H1 (cell line): Measurements from ENCODE around the gene DCAF6. TPM values are rescaled to one million over a fixed set of nuclear protein-coding genes. Genes with fewer than 3 reads are reported as not detected.

Experiments used
- CTCF ChIA-PET: fragments of 300-600 bp; sonication (Branson Sonifier 250); formaldehyde crosslinking; loops from one replicate; lab custom pipeline; 2021; ENCODE audit not compliant: partially characterized antibody; lab: Charles Lee
- POLR2A ChIA-PET: fragments of 300-600 bp; sonication (Branson Sonifier 250); formaldehyde crosslinking; loops from one replicate; lab custom pipeline; 2021; ENCODE audit warnings: inconsistent platforms; ENCODE audit not compliant: partially characterized antibody; lab: Charles Lee
- DNase-seq, 2 experiments: peaks; one replicate each; pipeline versions ENCODE4 v3.0.0 to v3.0.0-alpha.2; 2010 to 2022; ENCODE audit warnings: low spot score in 2 of 2, low read depth in 1 of 2, mixed read lengths in 1 of 2
- FAIRE-seq: peaks from 2 replicates; lab custom pipeline; 2011; peaks lifted over from hg19 to GRCh38; lab: Jason Lieb, UNC
- H2AFZ ChIP-seq: 2 replicates; pipeline ENCODE4 v1.8.1; 2012; ENCODE audit warnings: low read length, inconsistent platforms
- H2AK5ac ChIP-seq: 2 replicates; pipeline ENCODE4 v1.6.1; 2013; ENCODE audit warnings: low read depth, low read length
- H2BK120ac ChIP-seq: replicated peaks from 2 replicates; pipeline ENCODE3; 2013; ENCODE audit warnings: low read depth, low read length, inconsistent platforms
- H2BK12ac ChIP-seq: 2 replicates; pipeline ENCODE4 v1.6.1; 2013; ENCODE audit warnings: low read depth, low read length
- H2BK15ac ChIP-seq: 2 replicates; pipeline ENCODE4 v1.6.1; 2013; ENCODE audit warnings: low read length
- H2BK20ac ChIP-seq: 2 replicates; pipeline ENCODE4 v1.6.1; 2013; ENCODE audit warnings: low read length
- H2BK5ac ChIP-seq: 2 replicates; pipeline ENCODE4 v1.6.1; 2013; ENCODE audit warnings: low read depth, low read length
- H3K14ac ChIP-seq: 2 replicates; pipeline ENCODE4 v1.6.1; 2013; ENCODE audit warnings: inconsistent platforms; ENCODE audit not compliant: insufficient read length
- H3K18ac ChIP-seq: 2 replicates; pipeline ENCODE4 v1.6.1; 2013; ENCODE audit warnings: low read length; ENCODE audit errors: extremely low read depth
- H3K23ac ChIP-seq: 2 replicates; pipeline ENCODE4 v1.6.1; 2013; ENCODE audit warnings: inconsistent platforms; ENCODE audit not compliant: insufficient read length
- H3K23me2 ChIP-seq: 2 replicates; pipeline ENCODE4 v1.6.1; 2013; ENCODE audit warnings: low read depth, low read length
- H3K27ac ChIP-seq: 2 replicates; pipeline ENCODE4 v1.6.1; 2011; ENCODE audit warnings: low read depth, low read length, inconsistent platforms
- H3K27me3 ChIP-seq, 4 experiments: replicated peaks in 1 of 4; 1 replicate in 1 of 4; 2 replicates in 3 of 4; pipeline versions ENCODE4 v1.6.1 to v1.8.1; 2011 to 2013; ENCODE audit warnings: low read length in 3 of 4, mild to moderate bottlenecking in 3 of 4, inconsistent platforms in 2 of 4, mixed read lengths in 2 of 4, moderate library complexity in 1 of 4; ENCODE audit not compliant: control insufficient read depth in 3 of 4, insufficient read depth in 3 of 4; ENCODE audit errors: extremely low read depth in 1 of 4
- H3K36me3 ChIP-seq, 4 experiments: 2 replicates each; pipeline versions ENCODE4 v1.6.1 to v1.8.1; 2011 to 2013; ENCODE audit warnings: mild to moderate bottlenecking in 4 of 4, low read length in 3 of 4, moderate library complexity in 2 of 4, control low read depth in 1 of 4, inconsistent platforms in 1 of 4; ENCODE audit not compliant: insufficient read depth in 4 of 4, control insufficient read depth in 2 of 4
- H3K4ac ChIP-seq: replicated peaks from 2 replicates; pipeline ENCODE3; 2013; ENCODE audit warnings: low read length, low read depth, mixed read lengths, inconsistent platforms; ENCODE audit not compliant: insufficient read length
- H3K4me1 ChIP-seq, 4 experiments: replicated peaks in 1 of 4; 1 replicate in 1 of 4; 2 replicates in 3 of 4; pipeline versions ENCODE4 v1.6.1 to v1.8.1; 2011 to 2013; ENCODE audit warnings: low read length in 3 of 4, inconsistent platforms in 2 of 4, mixed read lengths in 1 of 4; ENCODE audit not compliant: insufficient read depth in 4 of 4, control insufficient read depth in 3 of 4
- H3K4me2 ChIP-seq, 2 experiments: 2 replicates each; pipeline versions ENCODE4 v1.6.1 to v1.8.1; 2011 to 2013; ENCODE audit warnings: low read depth in 2 of 2, low read length in 2 of 2, control low read depth in 1 of 2, inconsistent platforms in 1 of 2, mild to moderate bottlenecking in 1 of 2; ENCODE audit not compliant: insufficient read depth in 1 of 2
- H3K4me3 ChIP-seq, 4 experiments: fragments of 200-600, 300-600 bp in 1 of 4; sonication (generic), shearing (Covaris generic), sonication (Bioruptor Twin) in 1 of 4; 2 replicates each; pipeline versions ENCODE4 v1.5.1 to v1.8.1; 2011 to 2016; ENCODE audit warnings: low read length in 4 of 4, low read depth in 3 of 4, control low read depth in 2 of 4, inconsistent platforms in 2 of 4, mild to moderate bottlenecking in 2 of 4, mixed read lengths in 1 of 4, moderate library complexity in 1 of 4; ENCODE audit not compliant: insufficient read depth in 2 of 4; ENCODE audit errors: extremely low read depth in 1 of 4
- H3K56ac ChIP-seq: replicated peaks from 2 replicates; pipeline ENCODE3; 2013; ENCODE audit warnings: low read depth, mild to moderate bottlenecking, mixed read lengths, low read length, inconsistent platforms; ENCODE audit not compliant: insufficient read length
- H3K79me1 ChIP-seq: 2 replicates; pipeline ENCODE4 v1.6.1; 2013; ENCODE audit warnings: low read depth, low read length, control low read depth
- H3K79me2 ChIP-seq, 2 experiments: 2 replicates each; pipeline versions ENCODE4 v1.6.1 to v1.8.1; 2012 to 2013; ENCODE audit warnings: low read length in 2 of 2, mild to moderate bottlenecking in 2 of 2, inconsistent platforms in 1 of 2; ENCODE audit not compliant: insufficient read depth in 2 of 2, control insufficient read depth in 1 of 2
- H3K9ac ChIP-seq, 4 experiments: replicated peaks in 1 of 4; 1 replicate in 1 of 4; 2 replicates in 3 of 4; pipeline versions ENCODE4 v1.6.1 to v1.8.1; 2011 to 2013; ENCODE audit warnings: low read depth in 3 of 4, low read length in 3 of 4, control low read depth in 2 of 4, mild to moderate bottlenecking in 2 of 4, moderate library complexity in 2 of 4, inconsistent platforms in 1 of 4; ENCODE audit errors: extremely low read depth in 1 of 4
- H3K9me3 ChIP-seq, 2 experiments: 2 replicates each; pipeline versions ENCODE4 v1.6.1 to v1.8.1; 2012 to 2013; ENCODE audit warnings: mild to moderate bottlenecking in 2 of 2, moderate library complexity in 2 of 2, control low read depth in 1 of 2, inconsistent platforms in 1 of 2, low read depth in 1 of 2, low read length in 1 of 2, mixed read lengths in 1 of 2; ENCODE audit not compliant: insufficient read depth in 2 of 2
- H4K20me1 ChIP-seq, 2 experiments: replicated peaks in 1 of 2; 2 replicates each; pipeline versions ENCODE3 to v1.8.1; 2011 to 2013; ENCODE audit warnings: inconsistent platforms in 2 of 2, low read length in 2 of 2, mild to moderate bottlenecking in 1 of 2; ENCODE audit not compliant: insufficient read depth in 2 of 2, control insufficient read depth in 1 of 2
- H4K5ac ChIP-seq: 2 replicates; pipeline ENCODE4 v1.6.1; 2013; ENCODE audit warnings: low read length, low read depth, mixed read lengths, inconsistent platforms; ENCODE audit not compliant: insufficient read length
- H4K8ac ChIP-seq: 2 replicates; pipeline ENCODE4 v1.8.0; 2013; ENCODE audit warnings: mild to moderate bottlenecking, moderate library complexity, low read length, inconsistent platforms; ENCODE audit not compliant: insufficient read depth; ENCODE audit errors: extremely low read depth
- H4K91ac ChIP-seq: replicated peaks from 2 replicates; pipeline ENCODE3; 2013; ENCODE audit warnings: low read length, mixed read lengths, inconsistent platforms; ENCODE audit not compliant: insufficient read length
- CBX5 ChIP-seq: fragments of 300-800, 300-1000 bp; sonication (generic); IDR thresholded peaks from 2 replicates; pipeline ENCODE4 v1.7.1; 2016; ENCODE audit warnings: antibody characterized with exemption, low read length, low read depth
- CEBPB ChIP-seq: IDR thresholded peaks from 2 replicates; pipeline ENCODE4 v1.6.1; 2012; ENCODE audit warnings: low read depth, low read length
- CREB1 ChIP-seq: IDR thresholded peaks from 2 replicates; pipeline ENCODE4 v1.6.1; 2012; ENCODE audit warnings: inconsistent platforms
- KDM1A ChIP-seq: fragments of 200-600, 300-600 bp; sonication (generic); IDR thresholded peaks from 2 replicates; pipeline ENCODE4 v1.7.1; 2016; ENCODE audit warnings: mild to moderate bottlenecking, low read length, borderline replicate concordance
- PHF8 ChIP-seq: fragments of 200-600 bp; sonication (generic); conservative IDR thresholded peaks from 2 replicates; pipeline ENCODE4 v1.7.1; 2012; ENCODE audit warnings: low read depth, mild to moderate bottlenecking, inconsistent platforms, low read length, moderate library complexity
- POLR2AphosphoS5 ChIP-seq: IDR thresholded peaks from 2 replicates; pipeline ENCODE4 v1.6.1; 2011; ENCODE audit warnings: low read depth, low read length
- RNF2 ChIP-seq: fragments of 200-900, 300-1000 bp; sonication (generic); IDR thresholded peaks from 2 replicates; pipeline ENCODE4 v1.7.1; 2016; ENCODE audit warnings: borderline replicate concordance, low read depth, mild to moderate bottlenecking, antibody characterized with exemption, low read length; ENCODE audit not compliant: poor library complexity, severe bottlenecking; ENCODE audit errors: missing control alignments
- SP1 ChIP-seq: IDR thresholded peaks from 2 replicates; pipeline ENCODE4 v1.6.1; 2011; ENCODE audit warnings: low read depth, low read length
- SUZ12 ChIP-seq: fragments of 200-600 bp; sonication (generic); IDR thresholded peaks from 2 replicates; pipeline ENCODE4 v1.6.1; 2012; ENCODE audit warnings: mild to moderate bottlenecking, inconsistent platforms, low read length, moderate library complexity, mixed read lengths
- TCF12 ChIP-seq: IDR thresholded peaks from 2 replicates; pipeline ENCODE4 v1.6.1; 2011; ENCODE audit warnings: low read depth, mild to moderate bottlenecking, low read length
- WGBS, 2 experiments: shearing (Covaris generic) in 1 of 2; methylation state at CpG; one replicate each; pipeline versions ENCODE4 v1.1.6 to v1.1.7; 2013 to 2015; ENCODE audit warnings: low lambda C conversion rate in 2 of 2, mixed read lengths in 2 of 2, inconsistent platforms in 1 of 2, low coverage in 1 of 2, missing lambda C conversion rate in 1 of 2; ENCODE audit not compliant: insufficient replicate concordance in 2 of 2, insufficient coverage in 1 of 2, insufficient read length in 1 of 2; ENCODE audit errors: extremely low coverage in 1 of 2, missing lambda C conversion rate in 1 of 2; 5-methylcytosine and 5-hydroxymethylcytosine counted together
- polyA plus RNA-seq, 7 experiments: library from polyadenylated mRNA; depleted of rRNA in 3 of 7; stranded (reverse) in 5 of 7; unstranded in 2 of 7; fragments of >200 nt in 5 of 7; fragments of 200-250 nt in 2 of 7; gene quantifications; 1 replicate in 5 of 7; 2 replicates in 1 of 7; 4 replicates in 1 of 7; pipeline versions ENCODE4 v1.2.1 to v1.2.3, GENCODE V29; 2011 to 2013; ENCODE audit warnings: missing spikeins in 2 of 7, mixed read lengths in 2 of 7
- total RNA-seq: library from RNA; stranded (reverse); fragmentation: NEBNext Ultra II Directional; extraction: Animal tissue kit (Norgen Biotek cat#: 25700); gene quantifications from 2 replicates; pipeline ENCODE4 v1.2.1, GENCODE V29; 2021
- TF ChIP-seq, protein P1 (sequence below), 3 experiments: IDR thresholded peaks; 1 replicate in 2 of 3; 2 replicates in 1 of 3; pipeline versions ENCODE4 v1.5.1 to v1.6.1; 2011; ENCODE audit warnings: low read length in 3 of 3, mild to moderate bottlenecking in 3 of 3, inconsistent platforms in 2 of 3, low read depth in 1 of 3, moderate library complexity in 1 of 3; ENCODE audit not compliant: insufficient read depth in 1 of 3; ENCODE audit errors: control extremely low read depth in 1 of 3
- TF ChIP-seq, protein P2 (sequence below): IDR thresholded peaks from 2 replicates; pipeline ENCODE4 v1.6.1; 2012; ENCODE audit warnings: inconsistent platforms

The DCAF6 gene
- total and polyA plus RNA-seq, 2 of the 8 experiments (the other 6 are each of a cell fraction or from before 2014, with no cell fraction given), result 12.3 to 17.4 TPM

DNA sequence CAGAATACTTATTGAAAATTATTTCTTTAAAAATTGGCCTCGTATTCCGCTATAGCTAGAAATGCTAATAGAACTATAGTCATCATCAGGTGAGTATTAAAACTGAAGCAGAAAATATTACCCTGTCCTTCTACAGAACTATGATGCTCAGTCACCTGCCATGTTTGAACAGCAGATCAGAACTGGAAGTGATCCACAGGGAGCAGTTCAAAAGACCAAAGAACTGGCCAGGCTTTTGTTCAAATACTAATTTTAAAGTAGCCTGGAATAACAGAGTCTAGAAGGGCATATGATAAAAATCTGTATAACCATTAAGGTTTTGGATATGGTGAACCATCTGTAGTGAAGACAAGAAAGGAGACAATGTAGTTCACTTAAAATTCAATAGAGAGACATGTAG lies 105.9 kb downstream of the DCAF6 start:
- Histone ChIP-seq H2AFZ (no peak overlapping the region), H2BK20ac (no peak overlapping the region), H3K23ac (no peak overlapping the region), H2BK15ac (no peak overlapping the region), H2BK5ac (no peak overlapping the region), H3K4me3 (no peak overlapping the region), H3K36me3 (peaks cover 0 to 15% (median 6%) of the 10 kb centered on the region in 4 experiments; a peak in 4 of 8 replicates), H2BK12ac (no peak overlapping the region), H2BK120ac (no peak overlapping the region), H3K4ac (no peak overlapping the region), H3K18ac (no peak overlapping the region), H4K91ac (no peak overlapping the region), H3K14ac (no peak overlapping the region), H3K4me2 (no peak overlapping the region), H4K20me1 (no peaks in the 10 kb centered on the region), H4K5ac (no peak overlapping the region), H3K9me3 (no peaks in the 10 kb centered on the region), H3K4me1 (no peaks in the 10 kb centered on the region), H4K8ac (no peak overlapping the region), H3K9ac (no peak overlapping the region), H3K27ac (no peak overlapping the region), H2AK5ac (no peak overlapping the region), H3K23me2 (no peaks in the 10 kb centered on the region), H3K79me2 (no peaks in the 10 kb centered on the region), H3K56ac (no peak overlapping the region), H3K27me3 (no peaks in the 10 kb centered on the region), H3K79me1 (no peaks in the 10 kb centered on the region; the same call in 1 of the 2 replicates)
- FAIRE-seq (no peak), DNase-seq (no peak)
- ChIA-PET POLR2A (no interaction called here), CTCF (no interaction called here)
- no peak for TF ChIP-seq POLR2AphosphoS5
- no peak for TF ChIP-seq KDM1A
- TF ChIP-seq PHF8, result no peak
- TF ChIP-seq SUZ12, result no peak
- TF ChIP-seq TCF12, result no peak
- TF ChIP-seq CEBPB, result no peak
- TF ChIP-seq SP1, result no peak
- TF ChIP-seq, protein P1, sequence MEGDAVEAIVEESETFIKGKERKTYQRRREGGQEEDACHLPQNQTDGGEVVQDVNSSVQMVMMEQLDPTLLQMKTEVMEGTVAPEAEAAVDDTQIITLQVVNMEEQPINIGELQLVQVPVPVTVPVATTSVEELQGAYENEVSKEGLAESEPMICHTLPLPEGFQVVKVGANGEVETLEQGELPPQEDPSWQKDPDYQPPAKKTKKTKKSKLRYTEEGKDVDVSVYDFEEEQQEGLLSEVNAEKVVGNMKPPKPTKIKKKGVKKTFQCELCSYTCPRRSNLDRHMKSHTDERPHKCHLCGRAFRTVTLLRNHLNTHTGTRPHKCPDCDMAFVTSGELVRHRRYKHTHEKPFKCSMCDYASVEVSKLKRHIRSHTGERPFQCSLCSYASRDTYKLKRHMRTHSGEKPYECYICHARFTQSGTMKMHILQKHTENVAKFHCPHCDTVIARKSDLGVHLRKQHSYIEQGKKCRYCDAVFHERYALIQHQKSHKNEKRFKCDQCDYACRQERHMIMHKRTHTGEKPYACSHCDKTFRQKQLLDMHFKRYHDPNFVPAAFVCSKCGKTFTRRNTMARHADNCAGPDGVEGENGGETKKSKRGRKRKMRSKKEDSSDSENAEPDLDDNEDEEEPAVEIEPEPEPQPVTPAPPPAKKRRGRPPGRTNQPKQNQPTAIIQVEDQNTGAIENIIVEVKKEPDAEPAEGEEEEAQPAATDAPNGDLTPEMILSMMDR (IDR thresholded peaks at IDR 0.05; ENCODE audit: control extremely low read depth in 1 of 3, insufficient read depth in 1 of 3, low read depth in 1 of 3, low read length in 3 of 3), result no peak
- TF ChIP-seq, protein P2, sequence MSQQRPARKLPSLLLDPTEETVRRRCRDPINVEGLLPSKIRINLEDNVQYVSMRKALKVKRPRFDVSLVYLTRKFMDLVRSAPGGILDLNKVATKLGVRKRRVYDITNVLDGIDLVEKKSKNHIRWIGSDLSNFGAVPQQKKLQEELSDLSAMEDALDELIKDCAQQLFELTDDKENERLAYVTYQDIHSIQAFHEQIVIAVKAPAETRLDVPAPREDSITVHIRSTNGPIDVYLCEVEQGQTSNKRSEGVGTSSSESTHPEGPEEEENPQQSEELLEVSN, result no peak
- no peak for TF ChIP-seq CBX5
- no peak for TF ChIP-seq CREB1
- TF ChIP-seq RNF2, result no peak
- 89% methylated on average over 2 of the region's 2 CpGs; no CpG with 5 or more reads in 1 of the 2 experiments for WGBS, 2 experiments
